A204.1 (cell line): ENCODE results near the gene FKBP3.
"Not testable (repeated sequence)": the region's sequence is repeated elsewhere in the genome, so short reads cannot be mapped to it uniquely, and the experiment has no call there.

ENCODE experiments used
- FAIRE-seq: peaks from 2 replicates; lab custom pipeline; 2012; peaks lifted over from hg19 to GRCh38; lab: Jason Lieb, UNC

FKBP3 gene

GRCh38 chr14:45112896-45113781, 21.1 kb downstream of the FKBP3 start:
- FAIRE-seq = no peak

GRCh38 chr14:45104561-45104960, 29.7 kb downstream of the FKBP3 start:
- FAIRE-seq = no peak

DNA sequence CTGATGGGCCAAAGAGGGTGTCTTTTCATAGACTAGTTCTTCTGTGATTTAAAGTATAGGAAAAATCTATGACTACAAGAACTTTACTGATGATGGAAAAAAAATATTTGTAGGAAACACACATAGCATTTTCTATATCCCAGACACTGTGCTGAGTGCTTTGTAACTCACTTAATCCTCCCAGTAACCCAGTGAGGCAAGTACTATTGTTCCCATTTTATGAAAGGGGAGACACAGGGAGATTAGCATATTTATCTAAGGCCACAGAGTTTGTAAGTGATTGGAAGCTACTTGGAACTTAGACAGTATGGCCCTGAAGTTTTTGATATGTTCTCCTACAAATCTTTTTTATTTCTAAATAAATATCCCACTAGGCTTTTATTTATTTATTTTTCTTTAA, 30.5 kb downstream of the FKBP3 start:
- no peak for FAIRE-seq

GRCh38 chr14:45096218-45096617, 38.1 kb downstream of the FKBP3 start:
- no peak for FAIRE-seq

DNA sequence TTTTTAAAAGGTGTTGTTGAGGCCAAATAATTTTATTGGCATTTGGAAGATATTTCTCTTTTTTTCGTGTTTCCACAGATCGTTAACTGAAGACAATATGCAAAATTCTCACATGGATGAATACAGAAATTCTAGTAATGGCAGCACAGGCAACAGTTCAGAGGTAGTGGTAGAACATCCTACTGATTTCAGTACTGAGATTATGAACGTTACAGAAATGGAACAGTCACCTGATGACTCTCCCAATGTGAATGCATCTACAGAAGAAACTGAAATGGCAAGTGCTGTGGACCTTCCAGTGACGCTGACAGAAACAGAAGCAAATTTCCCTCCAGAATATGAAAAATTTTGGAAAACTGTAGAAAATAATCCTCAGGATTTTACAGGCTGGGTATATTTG, 39.1 kb downstream of the FKBP3 start:
- no peak for FAIRE-seq

DNA sequence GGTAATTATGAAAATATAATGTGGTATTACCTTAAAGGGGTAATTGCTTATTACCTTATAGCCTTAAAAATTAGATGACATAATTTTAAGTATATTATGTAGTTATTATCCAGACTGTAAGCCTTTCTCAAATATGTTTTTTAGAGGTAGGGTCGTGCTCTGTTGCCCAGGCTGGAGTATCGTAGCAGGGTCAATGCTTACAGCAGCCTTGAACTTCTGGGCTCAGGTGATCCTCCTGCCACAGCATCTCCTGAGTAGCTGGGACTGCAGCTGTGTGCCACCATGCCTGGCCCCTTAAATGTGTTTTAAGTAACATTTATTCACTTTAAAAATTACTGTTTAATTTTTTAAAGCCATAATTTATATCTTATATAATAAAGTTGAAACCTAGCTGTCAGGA, 40.0 kb downstream of the FKBP3 start:
- FAIRE-seq = no peak

DNA sequence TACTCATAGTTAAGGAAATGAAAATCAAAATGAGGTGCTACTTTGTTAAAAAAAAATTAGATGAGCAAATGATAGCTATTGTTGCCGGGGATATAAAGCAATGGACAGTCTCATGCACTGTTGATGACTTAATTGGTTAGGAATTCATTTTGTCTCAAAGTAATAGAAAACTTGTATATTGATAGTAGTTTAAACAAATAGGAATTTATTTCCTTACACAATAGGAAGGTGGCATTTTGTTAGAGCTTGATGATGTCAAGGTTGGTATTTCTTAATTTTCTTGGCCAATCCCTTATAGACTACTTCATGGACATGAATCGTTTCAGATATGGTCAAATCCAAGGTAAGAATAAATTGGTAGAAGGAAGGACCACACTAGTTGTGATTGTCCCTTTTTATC, 42.6 kb downstream of the FKBP3 start:
- no peak for FAIRE-seq

GRCh38 chr14:45089813-45090212, 44.5 kb downstream of the FKBP3 start:
- no peak for FAIRE-seq

DNA sequence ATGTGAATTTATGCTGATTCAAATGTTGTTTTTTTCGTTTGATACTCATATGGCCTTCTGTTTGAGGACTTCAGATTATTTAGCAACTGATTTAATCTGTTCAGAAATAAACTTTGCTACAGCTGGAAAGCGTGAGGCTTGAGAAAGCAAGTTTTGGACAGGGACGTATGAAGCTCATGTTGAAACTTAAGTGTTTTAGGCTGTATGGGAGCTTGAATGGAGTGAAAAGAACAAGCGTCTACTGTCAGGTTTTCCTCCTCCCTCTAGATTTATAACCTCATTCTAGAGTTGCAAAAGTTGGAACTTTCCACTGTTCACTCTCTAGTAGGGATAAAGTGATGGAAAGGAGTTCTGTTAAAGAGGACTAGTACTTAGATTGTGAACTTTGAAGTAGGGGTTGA, 49.3 kb downstream of the FKBP3 start:
- FAIRE-seq = no peak

DNA sequence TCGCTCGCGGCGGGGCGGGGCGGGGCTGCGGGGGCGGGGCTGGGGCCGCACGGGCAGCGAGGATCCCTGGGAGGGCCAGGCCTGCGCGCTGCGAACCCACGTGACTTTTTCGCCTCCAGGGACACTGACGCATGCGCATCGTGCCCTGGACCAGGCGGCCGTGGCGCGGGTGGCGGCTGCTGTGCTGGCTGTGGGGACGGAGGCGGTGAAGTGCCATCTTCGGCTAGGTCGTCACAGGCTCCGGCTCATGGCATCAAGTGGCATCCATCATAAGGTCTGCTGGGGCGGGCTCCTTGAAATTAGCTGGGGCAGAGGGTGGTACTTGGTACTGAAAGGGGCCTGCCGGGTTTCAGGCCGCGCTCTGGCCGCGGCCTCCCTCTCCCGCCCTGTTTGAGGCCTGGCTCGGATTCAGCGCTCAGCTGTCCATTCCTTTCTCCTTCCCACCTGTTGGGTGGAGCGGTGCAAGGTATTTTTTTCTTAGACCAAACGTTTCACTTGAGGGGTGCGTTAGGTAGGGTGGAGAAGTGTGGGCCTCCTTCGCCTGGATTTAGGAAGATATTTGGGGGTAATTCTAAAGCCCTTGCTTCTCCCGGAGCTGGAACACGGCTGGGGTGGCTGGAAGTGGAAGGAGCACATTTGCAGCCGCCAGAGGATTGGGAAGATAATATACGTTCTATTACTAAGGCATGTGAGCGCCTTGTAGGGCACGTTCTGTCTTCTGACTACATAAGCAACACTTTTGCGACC, 50.1 kb downstream of the FKBP3 start, which contains the start of gene PRPF39:
Gene PRPF39, plus strand, starts transcription at position 141 of the 747 bp plus-strand sequence. CDS start 11,124 bp downstream, outside the sequence.
- FAIRE-seq = no peak

DNA sequence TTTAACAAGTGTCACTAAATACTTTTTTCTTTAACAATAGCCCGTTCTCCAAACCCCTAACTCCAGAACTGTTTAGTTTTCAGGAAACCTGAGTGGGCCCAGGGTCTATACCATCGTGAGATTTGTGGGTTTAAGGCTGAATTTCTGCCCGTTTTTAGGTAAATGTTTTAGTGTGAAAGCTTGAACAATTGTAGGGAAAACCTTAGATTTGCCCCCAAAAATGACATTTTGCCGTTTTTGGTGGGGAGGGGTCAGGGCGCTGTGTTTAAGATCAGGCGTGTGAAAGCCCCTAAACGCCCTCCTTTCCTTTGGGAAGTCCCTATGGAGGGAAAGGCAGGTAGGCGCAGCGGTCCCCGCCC, 50.7 kb downstream of the FKBP3 start:
- FAIRE-seq = no peak

DNA sequence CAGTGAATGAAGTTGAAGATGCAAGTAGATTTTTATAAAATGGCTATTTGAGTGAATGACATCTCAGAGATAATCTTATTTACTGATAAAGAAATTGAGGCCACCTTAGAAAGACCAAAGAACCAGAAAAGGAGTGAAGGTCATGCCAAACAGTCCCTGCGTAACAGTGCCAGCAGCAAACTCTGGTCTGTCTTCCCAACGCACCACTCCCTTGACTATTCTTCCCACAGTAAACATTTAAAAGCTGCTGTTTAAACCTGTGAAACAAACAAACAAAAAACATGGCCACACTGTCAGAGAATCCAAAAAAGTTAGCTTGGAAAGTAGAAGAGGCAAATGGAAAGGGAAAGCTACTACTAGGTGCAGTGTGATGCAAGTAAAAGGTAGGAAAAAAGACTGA, 51.9 kb downstream of the FKBP3 start:
- no peak for FAIRE-seq

GRCh38 chr14:45081096-45081495, 53.2 kb downstream of the FKBP3 start:
- not testable (repeated sequence) for FAIRE-seq

- FAIRE-seq = not testable (repeated sequence)
These were observed 53.8 kb downstream of the FKBP3 start for GRCh38 chr14:45080416-45080968.

- FAIRE-seq = no peak
These were observed 56.0 kb downstream of the FKBP3 start for GRCh38 chr14:45078323-45078722.

DNA sequence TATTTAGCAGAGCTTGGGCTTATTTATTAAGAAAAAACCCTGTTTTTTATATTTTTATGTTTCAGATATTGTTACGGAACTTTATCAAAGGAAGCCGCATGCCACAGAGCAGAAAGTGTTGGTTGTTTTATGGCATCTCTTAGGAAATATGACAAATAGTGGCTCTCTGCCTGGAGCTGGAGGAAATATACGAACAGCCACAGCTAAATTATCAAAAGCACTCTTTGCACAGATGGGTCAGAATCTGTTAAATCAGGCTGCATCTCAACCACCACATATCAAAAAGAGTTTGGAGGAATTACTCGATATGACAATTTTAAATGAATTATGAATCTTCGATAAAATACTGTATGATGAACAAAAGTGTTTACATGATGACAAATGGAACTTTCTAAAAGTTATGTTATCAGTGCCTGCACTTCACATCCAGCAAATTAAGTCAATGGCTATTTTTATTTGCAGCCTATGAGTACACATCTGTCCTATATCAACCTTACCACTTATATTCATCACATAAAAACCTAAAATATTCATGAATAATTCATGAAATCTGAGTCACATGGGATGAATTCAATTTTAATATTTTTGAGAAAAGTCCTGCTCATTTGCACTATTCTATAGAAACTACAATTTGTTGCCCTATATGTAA, 60.9 kb downstream of the FKBP3 start:
- FAIRE-seq = no peak

DNA sequence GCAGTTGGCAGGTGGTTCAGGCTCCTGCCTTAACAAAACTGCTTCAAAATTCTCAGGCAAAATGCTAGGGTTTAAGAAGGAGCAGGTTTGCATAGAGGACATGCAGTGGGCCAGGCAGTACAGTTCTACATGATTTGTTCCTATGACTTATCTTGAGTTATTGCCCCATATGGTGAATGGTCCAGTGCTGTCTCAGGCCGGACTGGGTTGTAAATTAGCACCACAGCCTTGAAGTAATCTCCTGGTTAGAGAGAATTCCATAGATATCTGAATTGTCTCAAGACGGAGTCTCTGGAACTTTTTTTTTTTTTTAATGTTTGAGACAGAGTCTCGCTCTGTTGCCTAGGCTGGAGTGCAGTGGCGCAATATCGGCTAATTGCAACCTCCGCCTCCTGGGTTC, 62.2 kb downstream of the FKBP3 start:
- FAIRE-seq = no peak

- no peak for FAIRE-seq
These were observed 64.1 kb downstream of the FKBP3 start for GRCh38 chr14:45070215-45070614.

GRCh38 chr14:45068396-45068795, 65.9 kb downstream of the FKBP3 start:
- no peak for FAIRE-seq

- no peak for FAIRE-seq
These were observed 67.6 kb downstream of the FKBP3 start for GRCh38 chr14:45066667-45067066.

GRCh38 chr14:45065956-45066355, 68.3 kb downstream of the FKBP3 start:
- FAIRE-seq = no peak
